Astrocyte of the spinal cord (primary cell): ENCODE results near the gene CIRBP.
A peak's percentile ranks its signal among the peaks of the same experiment; 100 is the strongest.

Experiments
- DNase-seq: peaks from one replicate; pipeline ENCODE4 v3.0.0; 2011; ENCODE audit warnings: low read depth, low spot score
- H3K4me3 ChIP-seq: 2 replicates; pipeline ENCODE4 v1.5.1; 2011; ENCODE audit warnings: low read depth, mild to moderate bottlenecking, low read length, moderate library complexity
- in situ Hi-C: cut with HindIII; loops from 2 replicates; pipeline ENCODE4 v1.10.0; 2017; ENCODE audit warnings: low sequenced_read_pairs
- TF ChIP-seq, protein P1 (sequence below): IDR thresholded peaks from 2 replicates; pipeline ENCODE4 v1.5.1; 2012; ENCODE audit warnings: low read depth, mild to moderate bottlenecking, low read length, inconsistent platforms

Gene CIRBP

GRCh38 chr19:1274081-1274851 lies 5.1 kb downstream of the CIRBP start:
- in situ Hi-C loops: no loop called here

DNA sequence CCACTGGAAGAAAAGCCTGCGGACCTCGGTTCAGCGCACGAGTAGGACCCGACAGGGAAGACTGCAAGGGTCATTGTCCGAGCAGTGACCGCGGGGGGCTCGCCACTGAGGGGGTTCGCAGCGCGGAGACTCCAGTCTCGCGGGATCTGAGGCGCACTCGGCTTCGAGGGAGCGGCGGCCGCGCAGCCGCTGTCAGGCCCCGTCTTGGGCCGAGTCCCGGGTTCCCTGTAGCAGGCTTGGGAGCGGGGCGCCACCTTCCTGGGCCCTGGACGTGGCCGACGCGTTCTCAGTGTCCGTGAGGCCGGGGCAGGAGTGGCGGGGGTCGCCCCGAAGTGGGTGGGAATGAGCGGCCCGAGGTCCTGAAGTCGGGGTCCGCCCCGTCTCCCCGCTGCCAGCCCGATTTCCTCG lies 5.7 kb downstream of the CIRBP start:
- peak overlapping the region; percentile 39 for H3K4me3 ChIP-seq
- no peak for DNase-seq
- TF ChIP-seq, protein P1, sequence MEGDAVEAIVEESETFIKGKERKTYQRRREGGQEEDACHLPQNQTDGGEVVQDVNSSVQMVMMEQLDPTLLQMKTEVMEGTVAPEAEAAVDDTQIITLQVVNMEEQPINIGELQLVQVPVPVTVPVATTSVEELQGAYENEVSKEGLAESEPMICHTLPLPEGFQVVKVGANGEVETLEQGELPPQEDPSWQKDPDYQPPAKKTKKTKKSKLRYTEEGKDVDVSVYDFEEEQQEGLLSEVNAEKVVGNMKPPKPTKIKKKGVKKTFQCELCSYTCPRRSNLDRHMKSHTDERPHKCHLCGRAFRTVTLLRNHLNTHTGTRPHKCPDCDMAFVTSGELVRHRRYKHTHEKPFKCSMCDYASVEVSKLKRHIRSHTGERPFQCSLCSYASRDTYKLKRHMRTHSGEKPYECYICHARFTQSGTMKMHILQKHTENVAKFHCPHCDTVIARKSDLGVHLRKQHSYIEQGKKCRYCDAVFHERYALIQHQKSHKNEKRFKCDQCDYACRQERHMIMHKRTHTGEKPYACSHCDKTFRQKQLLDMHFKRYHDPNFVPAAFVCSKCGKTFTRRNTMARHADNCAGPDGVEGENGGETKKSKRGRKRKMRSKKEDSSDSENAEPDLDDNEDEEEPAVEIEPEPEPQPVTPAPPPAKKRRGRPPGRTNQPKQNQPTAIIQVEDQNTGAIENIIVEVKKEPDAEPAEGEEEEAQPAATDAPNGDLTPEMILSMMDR: no peak
- in situ Hi-C loops: no loop called here

More at GRCh38 chr19:1274081-1274851, 5.1 kb downstream of the CIRBP start:
- no peak for DNase-seq
- H3K4me3 ChIP-seq: peak overlapping the region; percentile 39
- TF ChIP-seq, protein P1: no peak

- peak; percentile 98 for DNase-seq
- peak within 1 kb of the TSS; percentile 63 for H3K4me3 ChIP-seq
- TF ChIP-seq, protein P1: no peak
- in situ Hi-C loops: no loop called here
These were observed 6.3 kb downstream of the CIRBP start, which contains the start of gene FAM174C for GRCh38 chr19:1275260-1275975. Gene FAM174C (plus strand): TSS chr19:1275530. CDS start chr19:1275550, 20 bp downstream.

DNA sequence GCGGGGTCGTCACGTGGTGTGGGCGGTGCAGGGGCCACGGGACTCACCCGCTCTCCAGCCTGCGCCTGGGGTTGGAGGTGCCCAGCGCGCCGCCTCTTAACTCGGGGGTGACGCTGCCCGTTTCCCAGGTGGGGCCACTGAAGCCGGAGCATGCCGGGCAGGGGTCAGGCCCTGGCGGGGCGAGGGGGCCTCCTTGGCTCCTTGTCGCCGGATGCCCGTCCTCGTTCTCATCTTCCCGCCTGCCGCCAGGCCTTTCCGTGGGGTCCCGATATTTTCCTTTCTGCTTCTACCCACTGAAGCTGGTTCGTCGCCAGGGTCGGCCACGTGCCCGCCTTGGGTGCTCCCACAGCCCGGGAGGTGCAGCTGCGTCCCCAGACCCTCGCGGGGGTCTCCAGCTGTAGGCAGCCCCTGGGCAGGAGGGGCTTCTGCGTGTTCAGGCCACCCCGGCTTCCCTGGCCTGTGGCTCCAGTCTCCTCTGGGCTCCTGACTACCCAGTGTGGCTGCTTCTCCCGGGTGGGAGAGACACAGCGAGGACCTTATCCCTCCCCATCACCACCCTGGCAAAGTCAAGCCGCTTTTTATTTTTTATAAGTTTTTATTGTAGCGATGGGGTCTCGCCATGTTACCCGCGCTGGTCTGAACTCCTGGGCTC lies 7.0 kb downstream of the CIRBP start:
- in situ Hi-C loops: no loop called here
- TF ChIP-seq, protein P1: no peak
- no peak for DNase-seq
- peak overlapping the region; percentile 63 for H3K4me3 ChIP-seq

DNA sequence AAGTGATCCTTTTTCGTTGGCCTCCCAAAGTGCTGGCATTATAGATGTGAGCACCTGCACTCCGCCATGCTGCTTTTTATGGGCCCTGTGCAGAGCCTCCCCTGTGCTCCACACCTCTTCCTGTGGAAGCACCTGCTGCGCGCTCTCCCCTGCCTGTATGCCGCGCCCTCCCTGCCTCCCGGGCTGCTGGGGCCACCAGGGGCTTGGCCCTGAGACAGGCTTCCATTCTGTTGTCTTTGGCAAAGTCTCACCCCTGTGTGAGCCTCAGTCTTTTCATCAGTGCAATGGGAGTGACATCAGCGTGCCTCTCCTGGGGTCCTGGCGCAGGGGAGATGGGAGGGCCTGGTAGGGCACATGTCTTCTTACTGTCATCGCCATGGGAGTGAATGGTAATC lies 7.5 kb downstream of the CIRBP start:
- no peak for DNase-seq
- TF ChIP-seq, protein P1: no peak

DNA sequence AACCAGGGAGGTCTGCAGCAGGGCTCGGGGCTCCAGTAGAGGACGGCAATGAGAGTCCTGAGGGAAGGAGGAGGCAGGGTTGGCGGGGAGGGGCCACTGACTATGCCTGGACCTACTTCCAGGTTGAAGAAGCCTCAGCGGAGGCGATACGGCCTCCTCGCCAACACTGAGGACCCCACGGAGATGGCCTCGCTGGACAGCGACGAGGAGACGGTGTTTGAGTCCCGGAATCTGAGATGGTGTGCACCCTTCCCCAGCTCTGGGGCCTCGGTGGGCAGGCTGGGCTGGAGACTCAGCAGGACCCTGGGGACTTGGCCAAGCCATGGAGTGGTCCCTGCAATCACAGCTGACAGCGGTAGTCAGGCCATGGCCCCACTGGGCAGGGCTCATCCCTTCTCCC lies 7.9 kb downstream of the CIRBP start:
- H3K4me3 ChIP-seq: no peak overlapping the region
- in situ Hi-C loops: no loop called here
- DNase-seq: no peak
- TF ChIP-seq, protein P1: no peak

More for the DNA sequence above, 7.5 kb downstream of the CIRBP start:
- H3K4me3 ChIP-seq: peak overlapping the region; percentile 63
- in situ Hi-C loops: no loop called here
